SK-N-SH (cell line): ENCODE measurements around the gene SLC22A15.

Experiments
- CHD2 ChIP-seq: fragments of 150-350 bp; IDR thresholded peaks from 2 replicates; pipeline ENCODE4 v1.6.1; 2018; ENCODE audit warnings: low read length; ENCODE audit not compliant: partially characterized antibody
- CTCF ChIP-seq: fragments of 200-600 bp; sonication (generic); IDR thresholded peaks from 2 replicates; pipeline ENCODE4 v1.6.1; 2017; ENCODE audit warnings: antibody characterized with exemption, mild to moderate bottlenecking, moderate library complexity
- EZH2phosphoT487 ChIP-seq: fragments of 200-600 bp; sonication (generic); IDR thresholded peaks from 2 replicates; pipeline ENCODE4 v1.6.1; 2017; ENCODE audit warnings: low read depth, mixed run types, mild to moderate bottlenecking, antibody characterized with exemption, moderate library complexity, borderline replicate concordance
- GABPA ChIP-seq: IDR thresholded peaks from 2 replicates; pipeline ENCODE4 v1.4.0; 2012; ENCODE audit warnings: low read depth, mild to moderate bottlenecking
- REST ChIP-seq: IDR thresholded peaks from 2 replicates; pipeline ENCODE4 v1.6.1; 2012; ENCODE audit warnings: mild to moderate bottlenecking, low read depth, low read length, moderate library complexity
- TCF12 ChIP-seq: IDR thresholded peaks from 2 replicates; pipeline ENCODE4 v1.4.0; 2012
- TF ChIP-seq, protein P1 (sequence below): IDR thresholded peaks from 2 replicates; pipeline ENCODE4 v1.4.0; 2012; ENCODE audit warnings: low read depth, borderline replicate concordance
- TF ChIP-seq, protein P2 (sequence below): fragments of 150-350 bp; IDR thresholded peaks from 2 replicates; pipeline ENCODE4 v1.6.1; 2017; ENCODE audit warnings: antibody characterized with exemption, low read length, low read depth, borderline replicate concordance

GRCh38 chr1:115927971-115928370, 48.3 kb upstream of the SLC22A15 start:
- TF ChIP-seq, protein P1, sequence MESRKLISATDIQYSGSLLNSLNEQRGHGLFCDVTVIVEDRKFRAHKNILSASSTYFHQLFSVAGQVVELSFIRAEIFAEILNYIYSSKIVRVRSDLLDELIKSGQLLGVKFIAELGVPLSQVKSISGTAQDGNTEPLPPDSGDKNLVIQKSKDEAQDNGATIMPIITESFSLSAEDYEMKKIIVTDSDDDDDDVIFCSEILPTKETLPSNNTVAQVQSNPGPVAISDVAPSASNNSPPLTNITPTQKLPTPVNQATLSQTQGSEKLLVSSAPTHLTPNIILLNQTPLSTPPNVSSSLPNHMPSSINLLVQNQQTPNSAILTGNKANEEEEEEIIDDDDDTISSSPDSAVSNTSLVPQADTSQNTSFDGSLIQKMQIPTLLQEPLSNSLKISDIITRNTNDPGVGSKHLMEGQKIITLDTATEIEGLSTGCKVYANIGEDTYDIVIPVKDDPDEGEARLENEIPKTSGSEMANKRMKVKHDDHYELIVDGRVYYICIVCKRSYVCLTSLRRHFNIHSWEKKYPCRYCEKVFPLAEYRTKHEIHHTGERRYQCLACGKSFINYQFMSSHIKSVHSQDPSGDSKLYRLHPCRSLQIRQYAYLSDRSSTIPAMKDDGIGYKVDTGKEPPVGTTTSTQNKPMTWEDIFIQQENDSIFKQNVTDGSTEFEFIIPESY = no peak
- no peak for TF ChIP-seq CHD2
- TF ChIP-seq EZH2phosphoT487 = no peak
- no peak for TF ChIP-seq TCF12
- no peak for TF ChIP-seq CTCF
- no peak for TF ChIP-seq GABPA
- TF ChIP-seq, protein P2, sequence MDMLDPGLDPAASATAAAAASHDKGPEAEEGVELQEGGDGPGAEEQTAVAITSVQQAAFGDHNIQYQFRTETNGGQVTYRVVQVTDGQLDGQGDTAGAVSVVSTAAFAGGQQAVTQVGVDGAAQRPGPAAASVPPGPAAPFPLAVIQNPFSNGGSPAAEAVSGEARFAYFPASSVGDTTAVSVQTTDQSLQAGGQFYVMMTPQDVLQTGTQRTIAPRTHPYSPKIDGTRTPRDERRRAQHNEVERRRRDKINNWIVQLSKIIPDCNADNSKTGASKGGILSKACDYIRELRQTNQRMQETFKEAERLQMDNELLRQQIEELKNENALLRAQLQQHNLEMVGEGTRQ = no peak
- no peak for TF ChIP-seq REST
